Heart left ventricle (tissue), 16 donors: ENCODE results near the gene STAC. TPM values are rescaled to one million over a fixed set of nuclear protein-coding genes. Genes with fewer than 3 reads are reported as not detected.

Experiments
- ATAC-seq, 4 donors: fragments of 200-7000 bp; cut with Tn5 transposase; one replicate each; pipeline ENCODE4 v1.9.1; 2020 to 2022; ENCODE audit warnings: moderate library complexity in 4 of 4, mild to moderate bottlenecking in 3 of 4, moderate number of reproducible peaks in 1 of 4
- DNase-seq, 5 donors: peaks; one replicate each; pipeline ENCODE4 v3.0.0-alpha.2; 2020
- H3K27ac ChIP-seq, 12 donors: fragments of 200-600 bp; sonication (generic) in 4 of 12; one replicate each; pipeline versions ENCODE4 v1.5.0 to v1.8.0; 2016 to 2022; ENCODE audit warnings: mild to moderate bottlenecking in 2 of 12
- H3K27me3 ChIP-seq, 9 donors: fragments of 200-600 bp; sonication (generic) in 2 of 9; one replicate each; pipeline versions ENCODE4 v1.5.1 to v1.8.0; 2016 to 2022; ENCODE audit warnings: mild to moderate bottlenecking in 3 of 9
- H3K36me3 ChIP-seq, 9 donors: fragments of 200-600 bp; sonication (generic) in 2 of 9; one replicate each; pipeline versions ENCODE4 v1.5.0 to v1.8.0; 2018 to 2022; ENCODE audit warnings: mild to moderate bottlenecking in 2 of 9
- H3K4me1 ChIP-seq, 12 donors: fragments of 200-600 bp; sonication (generic) in 4 of 12; one replicate each; pipeline versions ENCODE4 v1.5.0 to v1.8.0; 2016 to 2022; ENCODE audit warnings: mild to moderate bottlenecking in 3 of 12
- H3K4me3 ChIP-seq, 12 donors: fragments of 200-600 bp; sonication (generic) in 4 of 12; one replicate each; pipeline versions ENCODE4 v1.5.0 to v1.8.0; 2017 to 2022; ENCODE audit warnings: mild to moderate bottlenecking in 9 of 12, moderate library complexity in 4 of 12
- H3K9me3 ChIP-seq, 12 donors: fragments of 200-600 bp; sonication (generic) in 4 of 12; one replicate each; pipeline versions ENCODE4 v1.5.0 to v1.8.0; 2016 to 2022; ENCODE audit warnings: mild to moderate bottlenecking in 1 of 12
- CTCF ChIP-seq, 12 donors: fragments of 200-600 bp; sonication (generic) in 4 of 12; IDR thresholded peaks; one replicate each; pipeline versions ENCODE4 v1.5.0 to v1.8.0; 2018 to 2022; ENCODE audit warnings: antibody characterized with exemption in 12 of 12, mild to moderate bottlenecking in 5 of 12
- POLR2A ChIP-seq, 2 donors: fragments of 450-650 bp; IDR thresholded peaks; one replicate each; pipeline ENCODE4 v1.6.1; 2017; ENCODE audit warnings: antibody characterized with exemption in 2 of 2, mild to moderate bottlenecking in 2 of 2, moderate library complexity in 2 of 2
- WGBS, 4 donors: extraction: QIAGEN DNeasy Blood & Tissue Kit in 2 of 4; methylation state at CpG; one replicate each; pipeline versions ENCODE4 v1.1.5 to v1.1.7; 2013 to 2018; 5-methylcytosine and 5-hydroxymethylcytosine counted together
- intact Hi-C, 10 donors: fragments of 100-400 bp; cut with DNase I; formaldehyde crosslinking; loops; one replicate each; pipeline versions ENCODE4 v1.11.1 to v1.14.2; 2022
- polyA plus RNA-seq, 2 donors: library from polyadenylated mRNA; stranded (reverse); fragments of 200-250 nt; gene quantifications; one replicate each; pipeline ENCODE4 v1.2.3, GENCODE V29; 2013
- total RNA-seq, 9 donors: library from RNA; depleted of rRNA in 2 of 9; stranded (reverse); fragments of >200 nt in 2 of 9; fragmentation: NEBNext Ultra II Directional in 3 of 9; extraction: Animal tissue kit (Norgen Biotek cat#: 25700) in 3 of 9; gene quantifications; one replicate each; pipeline versions ENCODE4 v1.1.0 to v1.2.4, GENCODE V29; 2016 to 2023
- donor health status: ischemic (EF 13 %, LVEDD 7.1; RV severe dilation, severe dysfunction).
- donor health status: healthy with polysubstance abuse.
- donor health status: DM: no; HTN: yes; CAD: no.
- donor health status: DM: no; HTN: no; CAD: no.
- donor health status: ischemic (EF 25% LVEDD 6.9; RV normal size, moderate dysfunction).
- donor health status: ischemic (EF 25% LVEDD 5.7; RV mildly dilated, moderate dysfunction).
- donor health status: healthy.
- donor health status: DM: yes; HTN: yes; CAD: no.
- donor health status: ischemic (EF 35%, LVEDD 5.7; RV mildly dilated, moderate dysfunction).
- donor health status: nonischemic (EF 11% LVEDD 7.7; RV severe dilation, severe dysfunction).
- donor health status: DM: yes; HTN: yes; CAD: no.
- donor health status: PGD.
- donor health status: ischemic (EF 29% LVEDD 5.4; RV normal size, mild dysfunction).
- donor health status: nonischemic (EF 23%, LVEDD 6.1; RV moderate dilation, normal function).

STAC gene
- total and polyA plus RNA-seq, 11 donors: 0.11 to 1.3 (median 0.44) TPM; not detected in 1

DNA sequence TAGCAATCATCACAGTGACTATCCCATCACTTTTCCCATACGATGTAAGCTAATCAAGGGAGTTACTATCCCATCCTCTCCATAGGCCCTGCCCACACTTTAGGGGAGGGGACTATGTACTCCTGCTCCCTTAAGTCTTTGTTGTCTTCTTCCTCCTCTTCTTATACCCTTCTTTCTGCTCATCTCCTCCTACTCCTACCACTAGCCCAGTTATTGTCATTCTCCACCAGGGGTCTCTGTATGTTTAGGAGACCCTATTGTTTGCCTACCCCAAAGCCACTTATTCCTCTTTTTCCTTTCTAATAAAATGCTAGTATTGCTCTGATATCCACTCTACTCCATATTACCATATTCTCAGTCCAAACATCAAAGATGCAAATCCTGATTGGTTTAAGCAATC, 27.8 kb downstream of the STAC start:
- no peaks in the 10 kb centered on the region for H3K9me3 ChIP-seq
- H3K27ac ChIP-seq: no peak overlapping the region
- WGBS, 4 donors: 56 to 70% (median 62%) methylated on average over 1 of the region's 1 CpG
- intact Hi-C loops: no loop called here
- no peaks in the 10 kb centered on the region for H3K4me1 ChIP-seq
- DNase-seq (no peak), ATAC-seq (no peak)
- no peaks in the 10 kb centered on the region for H3K36me3 ChIP-seq
- TF ChIP-seq CTCF (IDR thresholded peaks at IDR 0.05) (peak in 2 of 12 donors; percentile 8 to 13), POLR2A (IDR thresholded peaks at IDR 0.05) (no peak)
- H3K4me3 ChIP-seq: no peak overlapping the region
- no peaks in the 10 kb centered on the region for H3K27me3 ChIP-seq

- H3K36me3 ChIP-seq: no peaks in the 10 kb centered on the region
- H3K4me1 ChIP-seq: no peaks in the 10 kb centered on the region
- no peak for TF ChIP-seq POLR2A (IDR thresholded peaks at IDR 0.05)
- no peak for TF ChIP-seq CTCF (IDR thresholded peaks at IDR 0.05)
- intact Hi-C loops: no loop called here
- no peak overlapping the region for H3K4me3 ChIP-seq
- 75 to 85% (median 81%) methylated on average over 2 of the region's 2 CpGs for WGBS, 4 donors
- DNase-seq (no peak), ATAC-seq (no peak)
- no peaks in the 10 kb centered on the region for H3K27me3 ChIP-seq
- H3K9me3 ChIP-seq: peaks cover 0 to 6% (median 0%) of the 10 kb centered on the region in 12 donors
- H3K27ac ChIP-seq: no peak overlapping the region
These were observed 29.6 kb downstream of the STAC start for GRCh38 chr3:36409862-36410261.

DNA sequence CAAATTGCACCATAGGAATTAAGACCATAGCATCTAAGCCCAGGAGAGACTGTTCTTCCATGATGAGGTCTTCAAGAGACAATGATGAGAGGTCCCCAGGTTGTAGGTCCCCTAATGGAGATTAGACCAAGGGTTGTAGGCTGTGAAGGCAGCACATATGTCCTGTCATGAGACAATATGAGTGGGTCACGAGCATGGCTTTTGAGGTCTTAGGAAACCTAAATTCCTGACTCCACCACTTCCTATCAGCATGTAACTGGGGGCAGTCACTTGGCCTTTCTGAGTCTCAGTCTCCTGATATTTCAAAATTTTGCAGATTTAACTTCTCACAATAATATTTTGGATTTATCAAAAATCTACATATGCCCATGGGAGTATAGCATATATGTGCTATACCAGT, 31.3 kb downstream of the STAC start:
- intact Hi-C loops: no loop called here

GRCh38 chr3:36416599-36416998, 36.3 kb downstream of the STAC start:
- DNase-seq: no peak
- TF ChIP-seq POLR2A (IDR thresholded peaks at IDR 0.05) (no peak), CTCF (IDR thresholded peaks at IDR 0.05) (no peak)
- intact Hi-C loops: no loop called here
- no peak for ATAC-seq
- Histone ChIP-seq H3K36me3 (no peaks in the 10 kb centered on the region), H3K27ac (no peak overlapping the region), H3K4me1 (no peaks in the 10 kb centered on the region), H3K4me3 (no peak overlapping the region), H3K27me3 (no peaks in the 10 kb centered on the region), H3K9me3 (peaks cover 0 to 12% (median 2%) of the 10 kb centered on the region in 12 donors)
- 0 to 100% (median 95%) methylated on average over 1 of the region's 1 CpG for WGBS, 4 donors

More for the DNA sequence above, 31.3 kb downstream of the STAC start:
- no peak for TF ChIP-seq POLR2A (IDR thresholded peaks at IDR 0.05)
- TF ChIP-seq CTCF (IDR thresholded peaks at IDR 0.05): no peak
- ATAC-seq: no peak
- 83 to 95% (median 86%) methylated on average over 1 of the region's 1 CpG for WGBS, 4 donors
- Histone ChIP-seq H3K4me1 (no peaks in the 10 kb centered on the region), H3K27me3 (no peaks in the 10 kb centered on the region), H3K27ac (no peak overlapping the region), H3K4me3 (no peak overlapping the region), H3K36me3 (no peaks in the 10 kb centered on the region), H3K9me3 (peaks cover 0 to 12% (median 2%) of the 10 kb centered on the region in 12 donors)
- DNase-seq: no peak
